ENCODE results near the gene EIF4EBP3. TPM values are rescaled to one million over a fixed set of nuclear protein-coding genes. Genes with fewer than 3 reads are reported as not detected.

EIF4EBP3 gene
- total RNA-seq, 2 donors from 2014 or later: 13.5 to 13.8 TPM

GRCh38 chr5:140550147-140551079 is 3.0 kb downstream of the EIF4EBP3 start:
- H3K4me1 ChIP-seq: peaks cover 29% of the 10 kb centered on the region
- H3K36me3 ChIP-seq: peaks cover 13% of the 10 kb centered on the region
- no peaks in the 10 kb centered on the region for H3K27me3 ChIP-seq
- H3K9ac ChIP-seq (ENCODE audit: low read depth in 2 of 2, low read length in 2 of 2): no peak overlapping the region
- TF ChIP-seq CTCF (IDR thresholded peaks at IDR 0.05): no peak
- peak overlapping the region; percentile 93 for H3K27ac ChIP-seq
- H3K4me3 ChIP-seq: no peak overlapping the region
- H3K9me3 ChIP-seq: no peaks in the 10 kb centered on the region
- intact Hi-C loops (cut with DNase I): no loop called here
- DNase-seq: no peak

- intact Hi-C loops (cut with DNase I): no loop called here
- Histone ChIP-seq H3K27me3 (no peaks in the 10 kb centered on the region), H3K27ac (no peak overlapping the region), H3K9me3 (no peaks in the 10 kb centered on the region), H3K4me3 (no peak overlapping the region), H3K4me1 (peaks cover 33% of the 10 kb centered on the region), H3K9ac (ENCODE audit: low read depth in 2 of 2, low read length in 2 of 2) (no peak overlapping the region), H3K36me3 (peaks cover 13% of the 10 kb centered on the region)
- no peak for TF ChIP-seq CTCF (IDR thresholded peaks at IDR 0.05)
- DNase-seq: no peak
Measured at GRCh38 chr5:140551872-140552271, 4.4 kb downstream of the EIF4EBP3 start.

- no peak for DNase-seq
- Histone ChIP-seq H3K27me3 (no peaks in the 10 kb centered on the region), H3K9ac (ENCODE audit: low read depth in 2 of 2, low read length in 2 of 2) (no peak overlapping the region), H3K4me3 (no peak overlapping the region), H3K36me3 (peaks cover 13% of the 10 kb centered on the region), H3K27ac (no peak overlapping the region), H3K9me3 (no peaks in the 10 kb centered on the region), H3K4me1 (peaks cover 27% of the 10 kb centered on the region)
- TF ChIP-seq CTCF (IDR thresholded peaks at IDR 0.05): no peak
- intact Hi-C loops (cut with DNase I): no loop called here
Measured at GRCh38 chr5:140553657-140554056, 6.2 kb downstream of the EIF4EBP3 start.

GRCh38 chr5:140554454-140554853 is 7.0 kb downstream of the EIF4EBP3 start:
- TF ChIP-seq CTCF (IDR thresholded peaks at IDR 0.05): no peak
- no peak overlapping the region for H3K4me3 ChIP-seq
- H3K27me3 ChIP-seq: no peaks in the 10 kb centered on the region
- no peak for DNase-seq
- H3K9ac ChIP-seq (ENCODE audit: low read depth in 2 of 2, low read length in 2 of 2): no peak overlapping the region
- no peak overlapping the region for H3K27ac ChIP-seq
- no peaks in the 10 kb centered on the region for H3K9me3 ChIP-seq
- H3K36me3 ChIP-seq: peaks cover 13% of the 10 kb centered on the region
- peaks cover 19% of the 10 kb centered on the region for H3K4me1 ChIP-seq
- intact Hi-C loops (cut with DNase I): no loop called here

- H3K36me3 ChIP-seq: peaks cover 12% of the 10 kb centered on the region
- no peak overlapping the region for H3K27ac ChIP-seq
- no peaks in the 10 kb centered on the region for H3K27me3 ChIP-seq
- peak overlapping the region; percentile 4 to 90 for H3K9ac ChIP-seq (ENCODE audit: low read depth in 2 of 2, low read length in 2 of 2)
- no peak for TF ChIP-seq CTCF (IDR thresholded peaks at IDR 0.05)
- H3K4me3 ChIP-seq: peak overlapping the region; percentile 71
- H3K4me1 ChIP-seq: peaks cover 16% of the 10 kb centered on the region
- intact Hi-C loops (cut with DNase I): no loop called here
- H3K9me3 ChIP-seq: no peaks in the 10 kb centered on the region
- no peak for DNase-seq
Measured at GRCh38 chr5:140555747-140556312, 8.4 kb downstream of the EIF4EBP3 start.
